ENCODE results near the gene TBC1D30. TPM values are rescaled to one million over a fixed set of nuclear protein-coding genes. Genes with fewer than 3 reads are reported as not detected.

TBC1D30 gene
- polyA plus RNA-seq, 1 donor, result 1.4 TPM

DNA sequence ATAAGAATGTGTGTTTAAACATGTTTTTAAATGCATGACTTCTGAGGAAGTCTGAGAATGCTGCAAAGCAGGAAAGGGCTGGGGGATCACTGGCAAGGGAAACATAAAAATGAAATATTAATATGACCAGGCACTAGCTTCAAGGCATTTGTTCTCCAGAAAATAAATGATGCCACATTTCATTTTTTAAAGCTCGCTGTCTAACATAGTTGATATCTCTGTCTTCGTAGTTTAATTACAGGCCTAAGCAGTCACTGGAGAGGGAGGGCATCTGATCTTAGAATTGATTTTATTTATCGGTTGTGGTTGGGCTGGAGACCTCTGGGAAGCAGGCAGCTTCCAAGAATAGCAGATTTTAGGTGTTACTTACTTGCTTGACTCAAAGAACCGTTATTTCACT is 87.5 kb downstream of the TBC1D30 start:
- no peak for DNase-seq (ENCODE audit: low read depth)

DNA sequence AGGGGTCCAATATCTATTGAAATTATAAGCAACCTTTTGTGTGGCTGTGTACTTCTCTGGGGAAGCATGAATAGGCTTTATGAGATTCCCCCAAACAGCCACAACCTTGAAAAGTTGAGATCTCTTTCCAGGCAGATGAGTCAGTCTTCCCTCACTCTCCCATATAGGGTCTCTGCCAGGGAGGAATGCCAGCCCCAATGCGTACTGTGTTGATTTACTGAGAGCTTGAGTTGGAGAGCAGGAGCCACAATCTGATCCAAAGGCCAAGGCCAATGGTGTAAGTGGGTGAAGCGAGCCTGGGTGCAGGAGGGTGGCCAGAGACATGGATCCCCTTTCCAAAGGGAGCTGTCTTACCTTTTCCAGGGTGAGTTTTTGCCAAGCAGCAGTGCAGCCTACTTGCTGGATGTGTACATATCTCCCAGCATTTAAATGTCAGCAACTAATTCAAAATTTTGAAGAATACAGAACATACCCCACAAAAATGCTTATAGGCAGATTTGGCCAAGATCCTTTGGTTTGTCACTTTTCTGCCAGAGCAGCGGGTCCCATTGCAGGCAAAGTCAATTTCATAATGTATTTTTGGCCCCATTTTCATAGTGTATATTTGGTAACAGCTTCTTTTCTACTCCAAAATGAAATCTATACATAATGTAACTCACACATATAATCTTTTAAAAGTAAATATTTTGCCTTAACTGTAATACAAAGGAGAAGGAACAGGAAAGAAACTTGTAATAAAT is 88.2 kb downstream of the TBC1D30 start:
- no peak for DNase-seq (ENCODE audit: low read depth)

DNA sequence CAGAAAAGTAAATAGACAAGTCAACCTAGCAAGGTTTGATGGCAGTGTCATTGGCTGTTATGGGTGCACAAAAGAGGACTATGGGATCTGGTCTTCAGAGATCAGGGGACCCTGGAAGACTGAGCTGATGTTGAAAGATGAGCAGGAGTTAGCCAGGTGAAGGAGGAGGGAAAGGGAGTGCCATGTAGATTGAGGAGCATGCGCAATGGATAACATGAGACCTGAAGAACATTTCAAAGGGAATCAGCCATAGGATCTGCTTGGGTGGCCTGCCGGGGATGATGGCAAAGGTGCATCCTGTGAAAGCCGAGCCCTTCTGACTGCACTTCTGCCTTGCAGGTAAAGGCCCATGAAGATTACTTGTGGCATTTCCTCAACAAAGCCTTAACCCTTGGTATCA is 90.8 kb downstream of the TBC1D30 start:
- DNase-seq (ENCODE audit: low read depth), result no peak

DNA sequence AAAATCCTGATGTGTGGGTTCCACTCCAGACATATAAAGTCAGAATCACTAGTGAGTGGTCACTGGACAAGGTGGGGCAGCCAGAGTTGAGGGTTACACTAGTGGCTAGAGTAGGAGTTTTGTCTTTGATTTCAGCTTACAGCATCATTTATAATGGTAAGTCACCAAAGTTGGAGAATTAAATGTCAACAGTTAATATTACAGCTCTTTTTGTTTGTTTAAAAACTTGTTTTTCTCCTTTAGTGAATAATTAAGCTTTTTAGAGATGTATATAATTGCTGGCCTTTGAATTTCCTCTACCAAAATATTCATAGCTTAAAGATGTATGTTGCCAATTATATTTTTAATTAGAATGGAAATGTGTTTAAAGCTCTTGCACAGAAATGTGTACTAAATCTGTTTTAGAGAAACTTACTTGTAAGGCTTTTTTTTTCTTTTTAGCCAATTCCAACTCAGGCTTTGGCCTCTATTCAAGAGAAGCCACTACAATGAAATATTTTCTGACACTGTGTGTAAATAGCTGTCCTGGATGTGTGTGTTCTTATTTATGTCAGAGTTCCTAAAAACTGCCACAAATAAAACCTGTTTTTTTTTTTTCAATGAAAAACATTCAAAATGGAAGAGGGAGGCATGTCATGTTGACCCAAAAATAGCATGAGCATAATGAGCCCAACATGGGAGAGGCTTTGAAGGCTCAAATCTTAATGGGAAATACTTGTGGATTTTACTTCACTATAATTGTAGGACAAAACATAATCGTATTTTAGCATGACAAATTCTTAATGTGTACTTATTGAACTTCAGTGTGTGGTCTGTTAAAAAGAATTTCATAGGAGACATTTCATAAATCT is 92.2 kb downstream of the TBC1D30 start:
- no peak for DNase-seq (ENCODE audit: low read depth)

DNA sequence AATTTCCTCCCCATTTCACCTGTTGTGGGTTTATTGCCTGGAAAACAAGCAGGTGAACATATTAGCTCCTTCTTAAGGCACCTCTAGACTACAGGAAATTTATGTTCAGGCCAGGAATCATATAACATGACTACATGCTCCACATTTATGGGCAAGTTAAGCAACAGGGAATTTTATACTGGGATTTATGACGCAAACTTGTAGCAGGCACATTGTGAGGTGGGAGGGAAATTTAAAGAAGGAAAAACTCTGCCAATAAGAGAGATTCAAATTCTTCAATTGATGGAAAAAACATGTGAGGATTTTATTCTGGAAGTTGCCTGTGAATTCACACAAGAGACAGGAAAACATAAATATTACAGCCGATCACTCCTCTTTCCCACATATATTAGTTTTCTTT is 93.9 kb downstream of the TBC1D30 start:
- no peak for DNase-seq (ENCODE audit: low read depth)

DNA sequence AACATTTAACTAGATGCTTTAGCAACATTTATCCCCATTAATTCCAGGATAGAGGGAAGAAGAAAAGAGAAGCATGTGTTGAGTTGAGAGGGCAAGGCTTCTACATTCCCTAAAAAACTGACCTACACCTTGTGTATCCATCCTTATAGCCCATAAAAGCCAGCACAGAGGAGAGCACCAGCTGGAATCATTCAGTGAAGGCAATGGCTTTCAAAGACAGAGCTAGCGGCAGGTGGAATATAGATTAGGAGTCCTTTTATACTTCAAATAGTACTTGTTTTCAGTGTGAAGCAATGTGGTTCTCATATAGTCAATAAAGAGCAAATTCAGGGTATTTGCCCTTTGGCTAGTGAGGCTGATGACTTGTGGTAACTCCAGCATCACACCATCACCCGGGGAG is 94.4 kb downstream of the TBC1D30 start:
- no peak for DNase-seq (ENCODE audit: low read depth)

DNA sequence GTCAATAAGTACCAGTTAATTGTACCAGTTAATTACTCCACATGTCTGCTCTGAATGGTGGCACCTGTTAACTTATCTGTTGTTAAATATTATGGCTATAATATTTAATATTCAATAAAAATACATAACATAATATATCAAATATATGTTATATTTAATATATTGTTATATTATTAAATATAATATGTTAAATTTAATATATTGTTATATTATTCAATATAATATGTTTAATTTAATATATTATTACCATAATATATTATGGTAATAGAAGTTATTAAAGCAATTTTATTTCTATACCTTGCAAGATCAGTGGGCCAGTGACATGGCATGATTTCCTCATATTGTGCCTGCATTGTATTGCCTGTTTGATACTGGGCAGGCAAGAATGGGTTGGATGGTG is 98.4 kb downstream of the TBC1D30 start:
- DNase-seq (ENCODE audit: low read depth), result no peak

DNA sequence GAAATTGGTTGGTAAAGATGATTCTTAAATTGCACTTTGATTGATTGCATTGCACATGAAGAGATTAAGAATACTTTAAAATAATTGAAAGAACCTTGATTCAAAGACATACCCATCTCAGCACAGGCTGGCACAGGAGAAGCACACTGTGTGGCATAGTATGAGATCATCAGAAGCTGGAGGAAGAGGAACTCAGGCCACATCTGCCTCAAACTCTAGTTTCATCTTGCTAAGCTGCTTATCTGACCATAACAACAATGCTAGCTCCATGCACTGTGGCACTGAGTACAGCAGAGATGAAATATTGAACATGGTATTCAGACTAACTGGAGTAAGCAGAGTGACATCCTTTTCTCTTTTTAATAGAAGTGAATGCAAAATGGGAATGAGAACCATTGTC is 99.1 kb downstream of the TBC1D30 start:
- no peak for DNase-seq (ENCODE audit: low read depth)

Other genes with a start within 250 kb of the TBC1D30 start
- gene RASSF3, start 214.2 kb upstream of the TBC1D30 start, polyA plus RNA-seq (ENCODE audit: insufficient read length), result 51.3 TPM
- gene GNS, start 65.2 kb upstream of the TBC1D30 start, polyA plus RNA-seq (ENCODE audit: insufficient read length), result 55.7 TPM

Data from forelimb muscle (tissue), 1 donor.